GM10266 (cell line): Measurements from ENCODE around the gene VPS35.

Experiments used
- DNase-seq: peaks from one replicate; pipeline ENCODE4 v3.0.0; 2012; ENCODE audit errors: extremely low spot score
- TF ChIP-seq, protein P1 (sequence below): IDR thresholded peaks from 2 replicates; pipeline ENCODE4 v1.5.1; 2012; ENCODE audit warnings: mild to moderate bottlenecking, low read depth; ENCODE audit not compliant: control insufficient read depth, insufficient read depth; ENCODE audit errors: missing control alignments

VPS35 gene

DNA sequence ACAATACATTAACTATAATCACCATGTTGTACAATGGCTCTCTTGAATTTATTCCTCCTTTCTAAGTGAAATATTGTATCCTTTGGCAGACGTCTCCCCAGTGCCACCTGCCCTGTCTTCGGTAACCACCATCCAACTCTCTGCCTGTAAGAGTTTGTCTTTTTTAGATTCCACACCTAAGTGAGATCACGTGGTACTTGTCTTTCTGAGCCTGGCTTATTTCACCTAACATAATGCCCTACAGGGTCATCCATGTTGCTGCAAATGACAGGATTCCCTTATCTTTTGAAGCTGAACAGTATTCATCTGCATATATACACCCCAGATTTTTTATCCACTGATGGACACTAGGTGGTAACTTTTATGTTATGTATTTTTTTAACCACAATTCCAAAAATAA, 24.7 kb upstream of the VPS35 start:
- DNase-seq = no peak
- TF ChIP-seq, protein P1, sequence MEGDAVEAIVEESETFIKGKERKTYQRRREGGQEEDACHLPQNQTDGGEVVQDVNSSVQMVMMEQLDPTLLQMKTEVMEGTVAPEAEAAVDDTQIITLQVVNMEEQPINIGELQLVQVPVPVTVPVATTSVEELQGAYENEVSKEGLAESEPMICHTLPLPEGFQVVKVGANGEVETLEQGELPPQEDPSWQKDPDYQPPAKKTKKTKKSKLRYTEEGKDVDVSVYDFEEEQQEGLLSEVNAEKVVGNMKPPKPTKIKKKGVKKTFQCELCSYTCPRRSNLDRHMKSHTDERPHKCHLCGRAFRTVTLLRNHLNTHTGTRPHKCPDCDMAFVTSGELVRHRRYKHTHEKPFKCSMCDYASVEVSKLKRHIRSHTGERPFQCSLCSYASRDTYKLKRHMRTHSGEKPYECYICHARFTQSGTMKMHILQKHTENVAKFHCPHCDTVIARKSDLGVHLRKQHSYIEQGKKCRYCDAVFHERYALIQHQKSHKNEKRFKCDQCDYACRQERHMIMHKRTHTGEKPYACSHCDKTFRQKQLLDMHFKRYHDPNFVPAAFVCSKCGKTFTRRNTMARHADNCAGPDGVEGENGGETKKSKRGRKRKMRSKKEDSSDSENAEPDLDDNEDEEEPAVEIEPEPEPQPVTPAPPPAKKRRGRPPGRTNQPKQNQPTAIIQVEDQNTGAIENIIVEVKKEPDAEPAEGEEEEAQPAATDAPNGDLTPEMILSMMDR = no peak

DNA sequence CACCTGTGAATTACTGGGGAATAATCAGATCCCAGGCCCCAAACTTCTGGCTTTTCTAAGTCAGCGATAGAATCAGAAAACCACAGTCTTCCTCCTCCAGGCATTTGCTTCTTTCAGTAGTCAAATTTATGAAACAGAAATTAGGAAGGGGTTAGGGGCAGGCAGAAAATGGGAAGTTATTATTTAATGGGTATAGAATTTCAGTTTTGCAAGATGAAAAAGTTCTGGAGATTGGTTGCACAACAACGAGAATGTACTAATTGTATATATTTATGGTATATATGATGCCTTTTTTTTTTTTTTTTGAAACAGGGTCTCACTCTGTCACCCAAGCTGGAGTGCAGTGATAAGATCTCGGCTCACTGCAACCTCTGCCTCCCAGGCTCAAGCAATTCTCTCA, 23.9 kb upstream of the VPS35 start:
- DNase-seq = no peak
- TF ChIP-seq, protein P1 = no peak

DNA sequence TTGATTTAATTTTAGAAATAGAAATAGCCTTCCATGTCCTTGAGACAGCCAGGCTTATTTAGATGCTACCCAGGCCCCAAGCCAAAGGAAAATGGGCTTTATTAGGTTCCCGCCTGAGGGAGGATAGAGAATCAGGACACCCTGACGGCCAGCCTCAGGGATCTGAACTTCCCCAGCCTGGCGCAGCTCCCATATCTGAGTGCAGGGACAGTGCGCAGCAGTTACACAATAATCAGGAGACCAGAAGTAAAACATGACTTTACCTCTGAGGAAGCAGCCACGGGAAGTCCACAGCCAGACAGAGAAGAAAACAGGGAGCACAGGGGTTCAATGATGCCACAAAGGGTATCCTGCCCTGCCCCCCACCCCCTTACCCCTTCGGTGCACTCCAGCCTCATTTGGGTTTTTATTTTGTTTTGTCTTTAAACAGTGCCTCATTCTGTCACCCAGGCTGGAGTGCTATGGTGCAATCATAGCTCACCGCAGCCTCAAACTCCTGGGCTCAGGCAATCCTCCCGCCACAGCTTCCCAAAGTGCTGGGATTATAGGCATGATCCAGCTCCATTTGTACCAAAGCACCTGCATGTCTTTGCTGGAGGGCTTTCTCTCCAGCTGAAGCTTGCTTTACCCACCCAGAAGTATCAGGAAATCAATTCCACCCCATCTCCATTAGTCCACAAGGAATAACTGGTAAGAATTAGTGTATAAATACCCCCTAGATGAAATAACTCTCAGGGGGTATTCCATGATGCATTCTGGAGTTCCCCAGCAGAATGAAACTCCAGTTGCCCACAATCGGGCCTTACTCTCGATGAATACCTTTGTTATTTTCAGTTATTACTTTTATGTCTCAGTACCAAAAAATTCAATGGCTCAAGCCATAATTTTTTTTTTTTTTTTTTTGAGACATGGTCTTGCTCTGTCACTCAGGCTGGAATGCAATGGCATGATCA, 22.4 kb upstream of the VPS35 start:
- DNase-seq = no peak
- TF ChIP-seq, protein P1 = no peak

DNA sequence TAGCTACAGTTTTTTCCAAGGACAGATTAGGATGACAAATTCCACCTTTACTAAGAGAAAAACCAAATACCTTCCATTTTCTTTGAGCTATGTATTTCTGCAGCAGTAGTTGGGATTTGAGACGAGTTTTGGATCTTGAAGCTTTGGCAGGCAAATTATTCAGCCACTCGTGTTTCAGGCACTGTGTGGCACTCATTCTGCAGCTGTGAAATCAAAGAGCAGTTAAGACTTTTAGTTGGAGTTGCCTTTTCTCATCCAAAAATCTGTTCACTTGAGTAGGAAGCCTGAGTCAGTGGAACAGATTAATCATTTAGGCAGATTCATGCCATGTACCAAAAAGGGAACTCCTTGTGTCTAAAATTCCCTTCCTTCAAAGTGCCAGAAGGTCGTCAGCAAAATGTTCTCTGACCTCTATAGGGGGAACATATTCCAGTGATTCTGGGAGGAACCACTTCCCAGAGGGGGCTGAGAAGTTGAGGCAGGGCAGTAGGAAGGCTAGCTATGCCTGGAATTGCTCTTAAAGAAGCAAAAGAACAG, 20.6 kb upstream of the VPS35 start:
- TF ChIP-seq, protein P1 = no peak
- DNase-seq = no peak

DNA sequence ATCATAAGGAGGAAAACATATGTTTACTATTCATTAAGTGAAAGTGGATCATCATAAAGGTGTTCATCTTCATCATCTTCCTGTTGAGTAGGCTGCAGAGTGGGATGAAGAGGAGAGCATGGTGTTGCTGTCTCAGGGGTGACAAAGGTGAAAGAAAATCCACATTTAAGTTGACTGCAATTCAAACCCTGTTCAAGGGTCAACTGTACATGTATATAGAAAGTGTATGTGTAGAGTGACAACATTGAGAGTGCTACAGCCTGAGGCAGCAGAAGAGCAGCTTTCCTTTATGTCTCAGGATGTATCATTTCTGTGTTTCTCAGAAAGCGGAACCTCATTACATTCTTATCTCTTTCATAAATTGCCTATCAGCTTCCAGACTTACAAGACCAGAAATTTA, 17.7 kb upstream of the VPS35 start:
- DNase-seq = no peak
- TF ChIP-seq, protein P1 = no peak

DNA sequence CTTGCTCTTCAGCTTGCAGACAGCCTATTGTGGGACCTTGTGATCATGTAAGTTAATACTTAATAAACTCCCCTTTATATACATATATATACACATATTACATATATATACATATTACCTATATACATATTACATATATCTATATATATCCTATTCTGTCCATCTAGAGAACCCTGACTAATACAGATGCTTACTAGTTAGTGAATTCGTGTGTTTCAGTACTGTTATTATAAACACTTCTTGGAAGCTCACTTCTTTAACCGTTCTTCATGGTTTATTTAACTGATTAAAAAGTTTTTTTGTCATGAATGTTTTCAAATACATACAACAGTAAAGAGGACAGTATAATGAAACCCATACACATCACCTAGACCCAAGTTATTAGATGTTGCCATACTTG, 13.1 kb upstream of the VPS35 start:
- TF ChIP-seq, protein P1 = no peak
- no peak for DNase-seq

DNA sequence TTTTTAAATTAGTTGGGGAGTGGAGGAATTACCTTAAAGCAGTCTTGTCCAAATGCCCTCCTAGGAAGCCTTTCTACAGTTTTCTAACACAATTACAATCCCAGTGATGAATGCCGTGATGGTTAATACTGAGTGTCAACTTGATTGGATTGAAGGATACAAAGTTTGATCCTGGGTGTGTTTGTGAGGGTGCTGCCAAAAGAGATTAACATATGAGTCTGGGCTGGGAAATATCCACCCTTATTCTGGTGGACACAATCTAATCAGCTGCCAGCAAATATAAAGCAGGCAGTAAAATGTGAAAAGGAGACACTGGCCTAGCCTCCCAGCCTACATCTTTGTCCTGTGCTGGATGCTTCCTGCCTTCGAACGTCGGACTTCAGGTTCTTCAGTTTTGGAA, 12.6 kb upstream of the VPS35 start:
- TF ChIP-seq, protein P1 = no peak
- no peak for DNase-seq
